HG03558 (cell line): ENCODE results near the gene GPR119.
A peak's percentile ranks its signal among the peaks of the same experiment; 100 is the strongest.
"Not testable (repeated sequence)": the region's sequence is repeated elsewhere in the genome, so short reads cannot be mapped to it uniquely, and the experiment has no call there.

Experiments used
- ATAC-seq: cut with Tn5 transposase; IDR thresholded peaks from one replicate; pipeline ENCODE4 v1.9.1; 2021; ENCODE audit warnings: moderate number of reproducible peaks; ENCODE audit not compliant: unreplicated experiment; ENCODE audit errors: extremely low read depth

The GPR119 gene

DNA sequence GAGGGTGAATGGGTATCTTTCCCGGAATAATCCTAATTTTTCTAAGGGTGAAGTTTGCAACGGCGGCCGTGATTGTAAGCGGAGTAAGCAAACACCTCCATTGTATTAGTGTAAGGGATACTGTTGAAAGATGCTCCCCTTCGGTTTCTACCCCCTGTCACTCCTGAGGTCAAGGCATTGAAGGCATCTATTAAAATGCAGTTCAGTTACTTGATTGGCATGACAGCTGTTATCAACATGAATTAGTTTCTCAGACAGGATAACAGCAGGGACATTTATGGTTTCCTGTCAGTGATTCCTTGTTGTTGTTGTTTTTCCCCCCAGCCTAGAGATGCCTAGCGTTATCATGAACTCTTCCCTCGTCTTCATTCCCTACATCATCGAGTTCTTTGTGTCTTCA lies 45.2 kb downstream of the GPR119 start:
- no peak for ATAC-seq

DNA sequence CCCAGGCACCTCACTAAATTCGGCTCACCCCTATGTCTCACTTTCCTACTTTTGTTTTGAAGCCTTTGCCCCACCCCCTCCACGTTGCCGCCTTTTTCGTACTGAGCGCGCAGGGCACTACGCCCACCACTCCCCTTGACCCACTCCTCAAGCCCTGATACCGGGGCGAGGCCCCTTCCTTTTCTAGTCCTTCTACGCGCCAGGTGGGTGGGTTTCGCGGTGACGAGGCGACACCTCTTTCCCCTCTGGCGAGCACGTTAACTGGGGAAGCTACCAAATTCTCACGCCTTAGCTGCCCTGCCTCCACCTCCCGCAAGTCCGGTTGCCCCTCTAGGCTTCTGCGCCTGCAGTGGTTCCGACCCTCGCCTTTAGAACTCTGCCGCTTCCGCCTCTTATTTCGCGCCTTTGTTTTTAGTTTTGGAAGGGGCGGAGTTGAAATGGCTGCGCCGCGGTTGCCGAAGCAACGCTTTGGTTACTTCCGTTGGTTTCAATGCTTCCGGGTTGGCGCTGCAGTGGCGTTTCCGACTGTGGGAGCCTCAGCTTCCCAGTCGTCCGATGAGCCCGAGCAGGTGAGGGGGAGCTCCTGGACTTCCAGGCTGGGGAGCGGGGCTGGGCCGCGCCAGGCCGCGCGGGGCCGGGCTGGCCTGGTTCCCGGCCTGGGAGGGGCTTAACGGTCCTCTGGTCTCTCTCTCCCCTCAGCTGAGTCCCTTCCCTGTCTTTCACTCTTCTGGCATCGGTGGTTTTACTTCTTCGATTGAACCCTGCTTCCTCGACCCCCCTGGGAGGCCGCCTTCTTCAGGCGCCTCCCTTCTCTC lies 45.9 kb downstream of the GPR119 start, which contains the start of gene SLC25A14:
SLC25A14 (plus strand) TSS at position 512 of the 815 bp plus-strand sequence. CDS start 360 bp downstream, outside the sequence.
- ATAC-seq, result peak; percentile 97

DNA sequence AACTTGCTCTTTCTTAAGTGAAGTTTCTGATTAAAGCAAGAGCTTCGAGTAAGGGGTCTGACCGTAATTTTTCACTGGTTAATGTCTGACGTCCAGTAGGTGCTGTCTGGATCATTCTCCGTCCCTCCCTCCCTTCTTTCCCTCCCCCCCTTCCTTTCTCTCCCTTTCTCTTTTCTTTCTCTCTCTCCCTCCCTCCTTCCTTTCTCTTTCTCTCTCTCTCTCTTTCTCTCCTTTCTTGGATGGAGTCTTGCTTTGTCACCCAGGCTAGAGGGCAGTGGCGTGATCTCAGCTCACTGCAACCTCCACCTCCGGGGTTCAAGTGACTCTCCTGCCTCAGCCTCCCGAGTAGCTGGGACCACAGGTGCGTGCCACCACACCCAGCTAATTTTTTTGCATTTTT lies 46.6 kb downstream of the GPR119 start:
- ATAC-seq, result not testable (repeated sequence)

DNA sequence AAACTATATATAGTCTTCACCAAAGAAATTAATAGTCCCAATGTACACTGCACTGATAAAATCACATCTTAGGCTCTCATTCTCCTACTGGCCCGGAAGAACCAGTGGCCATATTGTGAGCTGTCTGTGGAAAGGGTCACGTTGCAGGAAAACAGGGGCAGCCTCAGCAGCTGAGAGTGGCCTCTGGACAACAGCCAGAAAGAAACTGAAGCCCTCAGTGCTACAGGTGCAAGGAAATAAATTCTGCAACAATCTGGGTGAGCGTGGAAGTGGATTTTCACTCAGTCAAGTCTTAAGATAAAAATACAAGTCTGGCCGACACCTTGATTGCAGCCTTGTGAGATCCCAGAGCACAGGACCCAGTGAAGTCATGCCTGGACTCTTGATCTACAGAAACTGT lies 48.9 kb downstream of the GPR119 start:
- no peak for ATAC-seq
